ENCODE measurements around the gene SLC30A1. TPM values are rescaled to one million over a fixed set of nuclear protein-coding genes. Genes with fewer than 3 reads are reported as not detected.

The SLC30A1 gene
- total and polyA plus RNA-seq, 9 donors: 7.4 to 23.4 (median 18.9) TPM

DNA sequence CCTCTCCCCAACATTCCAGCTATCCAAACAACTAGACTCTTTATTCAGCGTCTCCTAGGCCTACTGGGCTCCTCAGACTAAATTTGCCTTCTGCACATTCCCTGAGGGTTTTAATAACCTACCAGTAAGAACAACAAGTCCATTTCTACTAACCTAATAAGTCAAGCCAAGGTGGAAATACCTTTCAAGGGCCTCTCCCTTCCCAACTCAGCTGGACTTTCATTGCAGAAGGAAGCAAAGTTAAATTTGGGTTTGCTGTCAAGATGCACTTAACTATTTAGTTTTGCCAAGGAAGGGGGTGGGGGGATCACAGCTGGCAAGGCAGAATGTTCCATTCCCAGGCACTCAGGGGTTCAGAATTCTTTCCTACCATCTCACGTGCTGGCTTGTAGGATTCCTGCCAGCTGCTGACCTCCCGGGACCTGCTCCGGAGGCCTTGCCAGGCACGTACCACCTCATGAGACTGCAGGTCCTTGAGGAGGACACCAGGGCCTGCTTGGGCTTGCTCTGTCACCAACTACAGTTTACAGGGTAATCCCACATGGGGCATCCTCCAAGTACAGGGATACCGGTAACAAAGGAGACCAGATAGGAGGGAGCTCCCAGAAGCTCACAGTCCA lies 29.8 kb downstream of the SLC30A1 start:
- Histone ChIP-seq H3K9me3 (no peaks in the 10 kb centered on the region), H3K4me3 (no peak overlapping the region), H3K27me3 (no peaks in the 10 kb centered on the region), H3K36me3 (no peaks in the 10 kb centered on the region), H3K27ac (no peak overlapping the region), H3K4me1 (ENCODE audit: insufficient read depth) (no peaks in the 10 kb centered on the region)
- WGBS, 3 donors: 75 to 76% (median 76%) methylated on average over 6 of the region's 6 CpGs
- TF ChIP-seq EP300 (IDR thresholded peaks at IDR 0.05) (no peak), POLR2A (IDR thresholded peaks at IDR 0.05) (no peak)
- TF ChIP-seq, protein P1, sequence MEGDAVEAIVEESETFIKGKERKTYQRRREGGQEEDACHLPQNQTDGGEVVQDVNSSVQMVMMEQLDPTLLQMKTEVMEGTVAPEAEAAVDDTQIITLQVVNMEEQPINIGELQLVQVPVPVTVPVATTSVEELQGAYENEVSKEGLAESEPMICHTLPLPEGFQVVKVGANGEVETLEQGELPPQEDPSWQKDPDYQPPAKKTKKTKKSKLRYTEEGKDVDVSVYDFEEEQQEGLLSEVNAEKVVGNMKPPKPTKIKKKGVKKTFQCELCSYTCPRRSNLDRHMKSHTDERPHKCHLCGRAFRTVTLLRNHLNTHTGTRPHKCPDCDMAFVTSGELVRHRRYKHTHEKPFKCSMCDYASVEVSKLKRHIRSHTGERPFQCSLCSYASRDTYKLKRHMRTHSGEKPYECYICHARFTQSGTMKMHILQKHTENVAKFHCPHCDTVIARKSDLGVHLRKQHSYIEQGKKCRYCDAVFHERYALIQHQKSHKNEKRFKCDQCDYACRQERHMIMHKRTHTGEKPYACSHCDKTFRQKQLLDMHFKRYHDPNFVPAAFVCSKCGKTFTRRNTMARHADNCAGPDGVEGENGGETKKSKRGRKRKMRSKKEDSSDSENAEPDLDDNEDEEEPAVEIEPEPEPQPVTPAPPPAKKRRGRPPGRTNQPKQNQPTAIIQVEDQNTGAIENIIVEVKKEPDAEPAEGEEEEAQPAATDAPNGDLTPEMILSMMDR (IDR thresholded peaks at IDR 0.05): no peak
- no peak for DNase-seq
- intact Hi-C loops (cut with DNase I): no loop called here

- TF ChIP-seq, protein P1 (IDR thresholded peaks at IDR 0.05): no peak
- TF ChIP-seq POLR2A (IDR thresholded peaks at IDR 0.05): no peak
- no peak for TF ChIP-seq EP300 (IDR thresholded peaks at IDR 0.05)
- WGBS, 3 donors: 87 to 92% (median 91%) methylated on average over 9 of the region's 9 CpGs
- no peaks in the 10 kb centered on the region for H3K4me1 ChIP-seq (ENCODE audit: insufficient read depth)
- intact Hi-C loops (cut with DNase I): no loop called here
- H3K4me3 ChIP-seq: no peak overlapping the region
- DNase-seq: no peak
- no peak overlapping the region for H3K27ac ChIP-seq
- H3K36me3 ChIP-seq: no peaks in the 10 kb centered on the region
- no peaks in the 10 kb centered on the region for H3K9me3 ChIP-seq
- no peaks in the 10 kb centered on the region for H3K27me3 ChIP-seq
These were observed 30.5 kb downstream of the SLC30A1 start for GRCh38 chr1:211548321-211549091.

DNA sequence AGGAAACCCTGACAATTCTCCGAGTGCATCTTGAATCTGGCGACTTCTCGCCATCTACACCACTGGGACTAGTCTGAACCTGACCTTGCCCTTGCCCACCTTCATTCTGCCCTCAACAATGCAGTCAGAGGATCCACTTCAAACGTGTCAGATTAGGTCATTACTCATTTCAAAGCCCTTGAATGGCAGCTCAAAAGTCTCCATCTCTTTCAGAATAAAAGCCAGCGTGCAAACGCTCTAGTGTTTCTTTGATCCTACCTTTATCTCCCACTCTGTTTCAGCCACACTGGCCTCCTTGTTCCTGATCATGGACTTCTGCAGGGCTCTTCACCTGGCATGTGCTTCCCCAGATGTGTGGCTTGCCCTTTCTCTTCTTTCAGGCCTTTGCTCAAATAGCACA lies 31.3 kb downstream of the SLC30A1 start:
- H3K36me3 ChIP-seq: no peaks in the 10 kb centered on the region
- no peak overlapping the region for H3K4me3 ChIP-seq
- TF ChIP-seq EP300 (IDR thresholded peaks at IDR 0.05) (no peak), POLR2A (IDR thresholded peaks at IDR 0.05) (no peak)
- TF ChIP-seq, protein P1 (IDR thresholded peaks at IDR 0.05): no peak
- H3K27ac ChIP-seq: no peak overlapping the region
- no peak for DNase-seq
- no peaks in the 10 kb centered on the region for H3K27me3 ChIP-seq
- H3K4me1 ChIP-seq (ENCODE audit: insufficient read depth): no peaks in the 10 kb centered on the region
- 86 to 88% (median 87%) methylated on average over 6 of the region's 6 CpGs for WGBS, 3 donors
- H3K9me3 ChIP-seq: no peaks in the 10 kb centered on the region
- intact Hi-C loops (cut with DNase I): no loop called here

DNA sequence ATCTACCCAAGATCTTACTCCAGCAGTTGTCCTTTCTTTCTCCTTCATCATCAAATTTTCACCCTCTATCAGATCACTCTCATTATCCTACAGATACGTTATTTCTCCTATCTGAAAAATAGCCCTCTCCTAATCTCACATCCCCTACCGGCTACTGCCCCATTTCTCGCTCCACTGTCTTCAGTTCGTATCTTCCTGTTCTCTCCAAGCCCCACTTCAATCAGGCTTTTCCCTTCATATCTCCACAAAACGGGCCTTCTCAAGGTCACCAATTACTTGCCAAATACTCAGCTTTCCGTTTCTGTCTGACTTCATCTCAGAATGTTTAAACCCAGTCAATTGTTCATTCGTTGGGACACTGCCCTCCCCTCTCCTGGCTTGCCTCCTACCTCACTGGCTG lies 32.4 kb downstream of the SLC30A1 start:
- intact Hi-C loops (cut with DNase I): no loop called here
- Histone ChIP-seq H3K4me3 (no peak overlapping the region), H3K9me3 (no peaks in the 10 kb centered on the region), H3K27ac (no peak overlapping the region), H3K36me3 (no peaks in the 10 kb centered on the region), H3K4me1 (ENCODE audit: insufficient read depth) (no peaks in the 10 kb centered on the region), H3K27me3 (no peaks in the 10 kb centered on the region)
- 7 to 28% (median 15%) methylated on average over 7 of the region's 7 CpGs for WGBS, 3 donors
- TF ChIP-seq, protein P1 (IDR thresholded peaks at IDR 0.05): no peak
- TF ChIP-seq EP300 (IDR thresholded peaks at IDR 0.05) (no peak), POLR2A (IDR thresholded peaks at IDR 0.05) (no peak)
- DNase-seq: no peak

Measured in ovary (tissue), 9 donors.